Endothelial cell of umbilical vein (primary cell): Measurements from ENCODE around the gene BCL11B. TPM values are rescaled to one million over a fixed set of nuclear protein-coding genes. Genes with fewer than 3 reads are reported as not detected.

Experiments used
- BruUV-seq: library from RNA; stranded (reverse); fragments of 400-500 nt; replicated peaks from 2 replicates; lab custom pipeline; 2021; lab: Mats Ljungman, UMichigan
- CTCF ChIA-PET: fragments of 300-600, 350-600 bp; sonication (Branson Sonifier 250); formaldehyde crosslinking; loops from one replicate; lab custom pipeline; 2021; ENCODE audit warnings: antibody characterized with exemption, inconsistent platforms; lab: Charles Lee
- POLR2A ChIA-PET: fragments of 300-600, 350-600 bp; sonication (Branson Sonifier 250); formaldehyde crosslinking; loops from one replicate; lab custom pipeline; 2021; ENCODE audit warnings: antibody characterized with exemption, inconsistent platforms; lab: Charles Lee
- DNase-seq: peaks from one replicate; pipeline ENCODE4 v3.0.0-alpha.2; 2011; ENCODE audit warnings: low read depth, low spot score
- FAIRE-seq: peaks from 2 replicates; lab custom pipeline; 2011; peaks lifted over from hg19 to GRCh38; lab: Jason Lieb, UNC
- H2AFZ ChIP-seq: 2 replicates; pipeline ENCODE4 v1.6.0; 2012; ENCODE audit warnings: low read depth, low read length, control low read depth, inconsistent platforms
- H3K27ac ChIP-seq: 2 replicates; pipeline ENCODE4 v1.5.1; 2011; ENCODE audit warnings: low read depth, mild to moderate bottlenecking, control low read depth, low read length, moderate library complexity; ENCODE audit not compliant: insufficient read depth
- H3K27me3 ChIP-seq, 2 experiments: 2 replicates each; pipeline versions ENCODE4 v1.6.0 to v1.6.1; 2011; ENCODE audit warnings: low read length in 2 of 2, mixed read lengths in 1 of 2; ENCODE audit not compliant: control insufficient read depth in 2 of 2, insufficient read depth in 2 of 2
- H3K36me3 ChIP-seq, 2 experiments: 2 replicates in 1 of 2; 3 replicates in 1 of 2; pipeline ENCODE4 v1.5.1; 2011; ENCODE audit warnings: low read length in 2 of 2, mild to moderate bottlenecking in 1 of 2, moderate library complexity in 1 of 2; ENCODE audit not compliant: control insufficient read depth in 2 of 2, insufficient read depth in 2 of 2; ENCODE audit errors: extremely low read depth in 1 of 2
- H3K4me1 ChIP-seq: 3 replicates; pipeline ENCODE4 v1.5.1; 2011; ENCODE audit warnings: mild to moderate bottlenecking, low read length; ENCODE audit not compliant: control insufficient read depth, insufficient read depth; ENCODE audit errors: extremely low read depth
- H3K4me2 ChIP-seq: 2 replicates; pipeline ENCODE4 v1.6.1; 2011; ENCODE audit warnings: low read length, control low read depth, mixed read lengths; ENCODE audit not compliant: insufficient read depth
- H3K4me3 ChIP-seq, 3 experiments: fragments of 200-600 bp in 1 of 3; sonication (generic), shearing (Covaris generic) in 1 of 3; replicated peaks in 1 of 3; 2 replicates each; pipeline ENCODE4 v1.5.1; 2011 to 2016; ENCODE audit warnings: control low read depth in 3 of 3, low read length in 3 of 3, mild to moderate bottlenecking in 2 of 3, inconsistent platforms in 1 of 3, low read depth in 1 of 3, moderate library complexity in 1 of 3; ENCODE audit not compliant: insufficient read depth in 1 of 3
- H3K79me2 ChIP-seq: 2 replicates; pipeline ENCODE4 v1.6.0; 2012; ENCODE audit warnings: low read length, inconsistent platforms; ENCODE audit not compliant: control insufficient read depth, insufficient read depth
- H3K9ac ChIP-seq: replicated peaks from 2 replicates; pipeline ENCODE3; 2011; ENCODE audit warnings: low read length, control low read depth; ENCODE audit not compliant: insufficient read depth; ENCODE audit errors: extremely low read depth
- H3K9me1 ChIP-seq: replicated peaks from 3 replicates; pipeline ENCODE4 v1.6.0; 2011; ENCODE audit warnings: mild to moderate bottlenecking, low read length; ENCODE audit not compliant: control insufficient read depth, insufficient read depth; ENCODE audit errors: extremely low read depth
- H3K9me3 ChIP-seq: replicated peaks from 2 replicates; pipeline ENCODE4 v1.5.1; 2012; ENCODE audit warnings: low read length, inconsistent platforms; ENCODE audit not compliant: control insufficient read depth, insufficient read depth
- H4K20me1 ChIP-seq: replicated peaks from 2 replicates; pipeline ENCODE3; 2011; ENCODE audit warnings: mild to moderate bottlenecking, low read length; ENCODE audit not compliant: control insufficient read depth, insufficient read depth; ENCODE audit errors: extremely low read depth
- EZH2 ChIP-seq: IDR thresholded peaks from 2 replicates; pipeline ENCODE4 v1.6.1; 2012; ENCODE audit warnings: borderline replicate concordance, low read depth, mild to moderate bottlenecking, moderate library complexity, low read length, inconsistent platforms; ENCODE audit not compliant: severe bottlenecking
- FOS ChIP-seq: IDR thresholded peaks from 2 replicates; pipeline ENCODE4 v1.6.1; 2011; ENCODE audit warnings: mild to moderate bottlenecking, low read length, moderate library complexity, borderline replicate concordance; ENCODE audit not compliant: insufficient read depth
- GATA2 ChIP-seq: IDR thresholded peaks from 2 replicates; pipeline ENCODE4 v1.7.0; 2011; ENCODE audit warnings: low read depth, mild to moderate bottlenecking, moderate library complexity, mixed read lengths, low read length; ENCODE audit not compliant: insufficient read length, insufficient read depth
- JUN ChIP-seq: IDR thresholded peaks from 2 replicates; pipeline ENCODE4 v1.6.1; 2011; ENCODE audit warnings: borderline replicate concordance, low read depth; ENCODE audit not compliant: insufficient read length, insufficient read depth
- MAX ChIP-seq: IDR thresholded peaks from 2 replicates; pipeline ENCODE4 v1.6.1; 2011; ENCODE audit not compliant: insufficient read depth, insufficient read length
- MYC ChIP-seq: IDR thresholded peaks from one replicate; pipeline ENCODE4 v1.6.1; 2011; ENCODE audit warnings: mild to moderate bottlenecking, low read depth, low read length
- POLR2A ChIP-seq: IDR thresholded peaks from 2 replicates; pipeline ENCODE4 v1.6.1; 2012; ENCODE audit warnings: low read depth, mild to moderate bottlenecking, control low read depth, low read length
- POLR2AphosphoS5 ChIP-seq: IDR thresholded peaks from 2 replicates; pipeline ENCODE4 v1.6.1; 2012; ENCODE audit warnings: low read depth, mild to moderate bottlenecking, control low read depth, low read length, moderate library complexity; ENCODE audit not compliant: insufficient read depth
- dilution Hi-C: fragments of 300-500 bp; cut with MboI; formaldehyde crosslinking; loops from one replicate; pipeline ENCODE4 v1.15.0; 2019; ENCODE audit warnings: low sequenced_read_pairs; ENCODE audit not compliant: extremely low pct_ligation_motif_present
- intact Hi-C: fragments of 100-400 bp; cut with micrococcal nuclease; formaldehyde crosslinking; loops from one replicate; pipeline ENCODE4 v1.10.0; 2022
- polyA plus RNA-seq, 4 experiments: library from polyadenylated mRNA; depleted of rRNA in 3 of 4; stranded (reverse) in 3 of 4; unstranded in 1 of 4; fragments of >200 nt; gene quantifications; 2 replicates each; pipeline versions ENCODE4 v1.2.1 to v1.2.3, GENCODE V29; 2011 to 2012; ENCODE audit warnings: missing spikeins in 1 of 4
- total RNA-seq: library from RNA; stranded (reverse); gene quantifications from 2 replicates; pipeline ENCODE4 v1.2.3, GENCODE V29; 2021
- TF ChIP-seq, protein P1 (sequence below), 2 donors: IDR thresholded peaks; 1 replicate in 1 of 2; 2 replicates in 1 of 2; pipeline ENCODE4 v1.5.1; 2011; ENCODE audit warnings: low read length in 2 of 2, mild to moderate bottlenecking in 2 of 2, moderate library complexity in 2 of 2, control low read depth in 1 of 2, inconsistent platforms in 1 of 2, low read depth in 1 of 2; ENCODE audit not compliant: insufficient read depth in 1 of 2; ENCODE audit errors: extremely low read depth in 1 of 2

BCL11B gene
- total and polyA plus RNA-seq, 2 donors (not counting 3 experiments of a cell fraction or from before 2014, with no cell fraction given) = 0.03 to 0.07 TPM

- Histone ChIP-seq H2AFZ (no peak overlapping the region), H3K9me1 (no peaks in the 10 kb centered on the region), H3K36me3 (no peaks in the 10 kb centered on the region), H3K27me3 (peaks cover 12 to 22% of the 10 kb centered on the region in 2 experiments), H3K4me2 (no peak overlapping the region), H3K4me1 (no peaks in the 10 kb centered on the region), H3K9ac (no peak overlapping the region), H3K27ac (no peak overlapping the region), H3K9me3 (no peaks in the 10 kb centered on the region), H4K20me1 (no peaks in the 10 kb centered on the region), H3K79me2 (no peaks in the 10 kb centered on the region), H3K4me3 (no peak overlapping the region)
- intact Hi-C loops = no loop called here
- no peak for DNase-seq
- ChIA-PET CTCF (no interaction called here), POLR2A (no interaction called here)
- TF ChIP-seq POLR2AphosphoS5 (no peak), POLR2A (no peak), GATA2 (no peak), MYC (no peak), JUN (no peak), EZH2 (no peak), MAX (no peak), FOS (no peak)
- TF ChIP-seq, protein P1, sequence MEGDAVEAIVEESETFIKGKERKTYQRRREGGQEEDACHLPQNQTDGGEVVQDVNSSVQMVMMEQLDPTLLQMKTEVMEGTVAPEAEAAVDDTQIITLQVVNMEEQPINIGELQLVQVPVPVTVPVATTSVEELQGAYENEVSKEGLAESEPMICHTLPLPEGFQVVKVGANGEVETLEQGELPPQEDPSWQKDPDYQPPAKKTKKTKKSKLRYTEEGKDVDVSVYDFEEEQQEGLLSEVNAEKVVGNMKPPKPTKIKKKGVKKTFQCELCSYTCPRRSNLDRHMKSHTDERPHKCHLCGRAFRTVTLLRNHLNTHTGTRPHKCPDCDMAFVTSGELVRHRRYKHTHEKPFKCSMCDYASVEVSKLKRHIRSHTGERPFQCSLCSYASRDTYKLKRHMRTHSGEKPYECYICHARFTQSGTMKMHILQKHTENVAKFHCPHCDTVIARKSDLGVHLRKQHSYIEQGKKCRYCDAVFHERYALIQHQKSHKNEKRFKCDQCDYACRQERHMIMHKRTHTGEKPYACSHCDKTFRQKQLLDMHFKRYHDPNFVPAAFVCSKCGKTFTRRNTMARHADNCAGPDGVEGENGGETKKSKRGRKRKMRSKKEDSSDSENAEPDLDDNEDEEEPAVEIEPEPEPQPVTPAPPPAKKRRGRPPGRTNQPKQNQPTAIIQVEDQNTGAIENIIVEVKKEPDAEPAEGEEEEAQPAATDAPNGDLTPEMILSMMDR (IDR thresholded peaks at IDR 0.05; ENCODE audit: extremely low read depth in 1 of 2, insufficient read depth in 1 of 2, low read depth in 1 of 2, low read length in 2 of 2) = no peak
- no peak for FAIRE-seq
- BruUV-seq = no TSS peak
- dilution Hi-C loops = no loop called here
These were observed 8.9 kb upstream of the BCL11B start for GRCh38 chr14:99280852-99281251.
